Neutrophil (primary cell): ENCODE measurements around the gene PZP.

Experiments
- H3K27ac ChIP-seq: fragments of 200-600 bp; sonication (generic); 2 replicates; pipeline ENCODE4 v1.5.1; 2016; ENCODE audit warnings: mild to moderate bottlenecking, moderate library complexity
- H3K27me3 ChIP-seq: fragments of 200-600 bp; sonication (generic); 2 replicates; pipeline ENCODE4 v1.6.0; 2016; ENCODE audit warnings: mild to moderate bottlenecking
- H3K36me3 ChIP-seq: fragments of 200-600 bp; sonication (generic); 2 replicates; pipeline ENCODE4 v1.5.1; 2017
- H3K4me1 ChIP-seq, 2 experiments: fragments of 200-600 bp in 1 of 2; sonication (generic) in 1 of 2; 1 replicate in 1 of 2; 2 replicates in 1 of 2; pipeline versions ENCODE4 v1.5.1 to v1.6.1; 2013 to 2016; ENCODE audit warnings: low read depth in 1 of 2, low read length in 1 of 2, mild to moderate bottlenecking in 1 of 2, moderate library complexity in 1 of 2; ENCODE audit not compliant: control insufficient read depth in 1 of 2, insufficient read depth in 1 of 2
- H3K4me3 ChIP-seq, 2 experiments: fragments of 200-600 bp in 1 of 2; sonication (generic) in 1 of 2; 1 replicate in 1 of 2; 2 replicates in 1 of 2; pipeline ENCODE4 v1.5.1; 2013 to 2016; ENCODE audit warnings: low read depth in 1 of 2, low read length in 1 of 2, mild to moderate bottlenecking in 1 of 2, moderate library complexity in 1 of 2
- H3K9me3 ChIP-seq: fragments of 200-600 bp; sonication (generic); 2 replicates; pipeline ENCODE4 v1.5.1; 2016
- TF ChIP-seq, protein P1 (sequence below): fragments of 200-600 bp; sonication (generic); IDR thresholded peaks from 2 replicates; pipeline ENCODE4 v1.5.1; 2016; ENCODE audit warnings: antibody characterized with exemption

Gene PZP

DNA sequence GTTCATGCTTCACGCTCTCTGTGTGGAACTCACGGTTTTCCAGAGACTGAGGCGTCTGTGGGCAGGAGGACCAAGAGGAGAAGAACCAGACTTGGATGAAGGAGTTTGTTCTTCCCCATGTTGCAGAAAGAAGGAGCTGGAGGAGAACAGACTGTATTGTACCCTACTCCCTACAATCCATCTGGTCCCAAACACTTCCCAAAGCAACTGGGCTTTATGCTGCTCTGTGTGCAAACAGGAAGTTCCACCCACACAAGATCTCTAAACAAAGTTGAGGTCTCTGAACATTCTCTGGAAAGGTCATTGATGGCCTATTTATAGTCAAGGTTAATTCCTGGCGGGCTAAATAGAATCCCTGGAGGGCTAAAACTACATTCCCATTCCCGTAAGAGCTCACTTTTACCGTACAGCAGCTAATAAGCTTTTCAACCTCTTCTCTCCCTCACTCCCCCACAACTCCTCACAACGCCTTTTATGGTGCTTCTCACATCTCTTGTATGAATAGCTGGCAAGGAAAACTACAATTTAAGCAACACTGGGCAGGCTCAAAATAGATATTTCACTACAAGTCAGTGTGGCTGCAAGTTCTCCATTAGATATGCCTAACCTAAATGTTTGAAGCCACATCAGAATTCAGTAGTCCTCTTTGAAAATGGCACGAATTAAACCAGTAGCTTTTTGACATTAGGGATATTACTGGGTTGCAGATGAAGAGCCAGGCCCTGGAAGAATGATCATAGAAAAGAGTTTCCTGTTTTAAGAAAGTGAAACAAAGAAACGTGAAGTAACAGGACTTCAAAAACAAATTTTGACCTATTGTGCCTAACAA is 92.2 kb downstream of the PZP start, which contains the start of gene A2M:
Gene A2M (minus strand): TSS at position 189 of the 829 bp plus-strand sequence. CDS start 70 bp downstream, at position 119.
- TF ChIP-seq, protein P1, sequence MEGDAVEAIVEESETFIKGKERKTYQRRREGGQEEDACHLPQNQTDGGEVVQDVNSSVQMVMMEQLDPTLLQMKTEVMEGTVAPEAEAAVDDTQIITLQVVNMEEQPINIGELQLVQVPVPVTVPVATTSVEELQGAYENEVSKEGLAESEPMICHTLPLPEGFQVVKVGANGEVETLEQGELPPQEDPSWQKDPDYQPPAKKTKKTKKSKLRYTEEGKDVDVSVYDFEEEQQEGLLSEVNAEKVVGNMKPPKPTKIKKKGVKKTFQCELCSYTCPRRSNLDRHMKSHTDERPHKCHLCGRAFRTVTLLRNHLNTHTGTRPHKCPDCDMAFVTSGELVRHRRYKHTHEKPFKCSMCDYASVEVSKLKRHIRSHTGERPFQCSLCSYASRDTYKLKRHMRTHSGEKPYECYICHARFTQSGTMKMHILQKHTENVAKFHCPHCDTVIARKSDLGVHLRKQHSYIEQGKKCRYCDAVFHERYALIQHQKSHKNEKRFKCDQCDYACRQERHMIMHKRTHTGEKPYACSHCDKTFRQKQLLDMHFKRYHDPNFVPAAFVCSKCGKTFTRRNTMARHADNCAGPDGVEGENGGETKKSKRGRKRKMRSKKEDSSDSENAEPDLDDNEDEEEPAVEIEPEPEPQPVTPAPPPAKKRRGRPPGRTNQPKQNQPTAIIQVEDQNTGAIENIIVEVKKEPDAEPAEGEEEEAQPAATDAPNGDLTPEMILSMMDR = no peak
- Histone ChIP-seq H3K27ac (no peak within 1 kb of the TSS), H3K4me3 (no peak within 1 kb of the TSS)

DNA sequence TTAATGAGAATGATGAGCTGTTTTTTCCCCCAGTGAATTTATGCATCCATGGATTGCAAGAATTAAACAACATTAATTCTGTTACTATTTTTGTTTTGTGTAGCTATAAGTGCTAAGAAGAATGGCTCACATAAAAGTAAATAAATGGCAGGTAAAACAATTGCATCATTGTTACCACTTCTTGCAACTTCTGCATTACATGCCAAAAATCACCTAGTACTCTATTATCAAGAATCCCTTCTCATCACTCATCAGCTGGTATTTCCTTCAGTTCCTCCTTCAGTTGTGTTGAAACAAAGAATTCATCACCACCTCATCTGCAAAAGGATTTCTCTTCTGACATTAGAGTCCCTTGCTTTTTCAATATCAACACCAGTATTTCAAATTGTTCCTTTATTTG is 93.2 kb downstream of the PZP start:
- Histone ChIP-seq H3K36me3 (no peaks in the 10 kb centered on the region), H3K4me3 (no peak overlapping the region), H3K27ac (no peak overlapping the region), H3K27me3 (no peaks in the 10 kb centered on the region), H3K4me1 (no peaks in the 10 kb centered on the region), H3K9me3 (no peaks in the 10 kb centered on the region)
- TF ChIP-seq, protein P1 = no peak

More for the DNA sequence above, 92.2 kb downstream of the PZP start, which contains the start of gene A2M:
- Histone ChIP-seq H3K9me3 (no peaks in the 10 kb centered on the region), H3K27me3 (no peaks in the 10 kb centered on the region), H3K36me3 (no peaks in the 10 kb centered on the region), H3K4me1 (no peaks in the 10 kb centered on the region)

DNA sequence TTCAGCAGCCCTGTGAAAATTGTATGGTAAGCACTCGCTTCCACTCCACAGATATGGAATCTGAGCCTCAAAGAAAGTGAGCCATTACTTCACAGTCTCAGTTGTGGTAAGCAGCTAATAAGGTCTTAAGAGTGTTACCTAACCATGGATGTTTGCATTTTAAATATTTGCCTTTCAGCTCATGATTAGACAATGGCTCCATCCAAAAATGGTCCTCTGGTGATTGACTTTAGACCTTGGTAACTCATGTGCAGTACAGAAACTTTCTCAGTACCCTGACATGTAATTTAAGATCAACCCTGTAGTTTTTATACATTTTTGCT is 94.2 kb downstream of the PZP start:
- no peaks in the 10 kb centered on the region for H3K4me1 ChIP-seq
- TF ChIP-seq, protein P1 = no peak
- no peak overlapping the region for H3K4me3 ChIP-seq
- no peaks in the 10 kb centered on the region for H3K27me3 ChIP-seq
- H3K27ac ChIP-seq = no peak overlapping the region
- no peaks in the 10 kb centered on the region for H3K36me3 ChIP-seq
- H3K9me3 ChIP-seq = no peaks in the 10 kb centered on the region

DNA sequence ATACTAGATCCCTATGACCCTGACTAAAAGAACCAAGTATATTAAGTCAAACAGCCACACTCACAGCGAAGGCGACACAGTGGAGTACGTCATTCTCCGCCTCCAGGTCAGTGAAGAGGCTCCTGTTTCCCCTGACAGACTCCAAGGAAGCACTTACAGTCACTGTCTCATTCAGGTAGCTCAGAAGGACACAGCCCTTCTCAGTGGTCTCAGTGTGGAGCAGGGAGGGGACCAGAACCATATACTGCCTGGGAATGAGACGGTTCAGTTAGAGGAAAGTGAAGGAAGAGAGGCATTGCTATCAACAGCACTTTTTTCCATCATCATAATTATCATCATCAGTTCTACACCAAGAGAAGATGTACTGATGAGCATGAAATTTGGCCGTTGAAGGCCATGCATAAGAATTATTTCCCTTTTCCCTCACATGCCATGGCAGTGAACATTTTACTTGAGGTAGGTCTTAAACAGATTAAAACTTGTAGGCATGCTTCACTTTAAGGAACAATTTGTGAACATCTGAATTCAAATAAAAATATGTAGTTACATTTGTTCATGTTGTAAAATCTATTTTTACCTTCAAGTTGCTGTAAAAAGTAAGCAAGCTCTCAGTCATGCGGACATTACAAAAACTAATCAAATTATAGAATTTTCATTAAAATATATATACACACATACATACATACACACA is 94.8 kb downstream of the PZP start:
- TF ChIP-seq, protein P1 = no peak
- no peaks in the 10 kb centered on the region for H3K36me3 ChIP-seq
- H3K4me1 ChIP-seq = no peaks in the 10 kb centered on the region
- no peaks in the 10 kb centered on the region for H3K27me3 ChIP-seq
- no peak overlapping the region for H3K4me3 ChIP-seq
- no peaks in the 10 kb centered on the region for H3K9me3 ChIP-seq
- H3K27ac ChIP-seq = no peak overlapping the region

DNA sequence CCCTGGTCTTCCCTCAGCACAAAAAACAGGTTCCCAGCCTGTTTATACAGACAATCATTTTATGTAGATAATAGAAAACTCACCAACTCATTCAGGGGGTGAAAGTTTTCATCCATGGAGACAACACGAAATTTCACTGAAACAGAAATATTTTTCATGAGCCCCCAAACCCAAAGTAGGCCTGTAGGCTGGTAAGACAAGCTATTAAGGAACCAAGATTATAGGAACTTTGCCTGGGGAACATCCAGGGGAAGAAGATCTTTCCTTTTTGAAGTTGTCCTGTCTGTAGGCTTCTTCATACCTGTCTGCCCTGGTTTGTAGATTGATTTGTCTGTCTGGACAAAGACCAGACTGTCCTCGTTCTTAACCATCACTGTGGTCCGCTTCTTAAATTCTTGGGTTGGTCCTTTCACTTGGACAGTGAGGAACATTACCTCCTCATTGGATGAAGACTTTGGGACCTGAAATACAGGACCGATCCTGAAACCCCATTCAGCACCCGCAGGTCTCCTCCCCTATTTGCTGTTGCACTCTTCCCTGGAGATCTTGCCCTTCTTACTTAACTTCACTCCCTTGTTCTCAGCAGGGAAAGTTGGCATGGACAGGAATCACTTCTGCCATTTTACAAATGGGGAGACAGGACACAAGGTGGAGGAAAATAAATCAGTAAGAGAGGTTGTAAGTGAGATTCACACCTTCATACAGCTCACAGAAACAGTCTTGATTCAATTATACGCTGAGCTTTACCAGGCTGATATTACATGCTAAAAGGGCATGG is 95.9 kb downstream of the PZP start:
- TF ChIP-seq, protein P1 = no peak
- no peaks in the 10 kb centered on the region for H3K27me3 ChIP-seq
- H3K36me3 ChIP-seq = no peaks in the 10 kb centered on the region
- no peaks in the 10 kb centered on the region for H3K9me3 ChIP-seq
- H3K27ac ChIP-seq = no peak overlapping the region
- H3K4me1 ChIP-seq = no peaks in the 10 kb centered on the region
- no peak overlapping the region for H3K4me3 ChIP-seq
